ENCODE measurements around the gene ADAMTS17.

The ADAMTS17 gene

DNA sequence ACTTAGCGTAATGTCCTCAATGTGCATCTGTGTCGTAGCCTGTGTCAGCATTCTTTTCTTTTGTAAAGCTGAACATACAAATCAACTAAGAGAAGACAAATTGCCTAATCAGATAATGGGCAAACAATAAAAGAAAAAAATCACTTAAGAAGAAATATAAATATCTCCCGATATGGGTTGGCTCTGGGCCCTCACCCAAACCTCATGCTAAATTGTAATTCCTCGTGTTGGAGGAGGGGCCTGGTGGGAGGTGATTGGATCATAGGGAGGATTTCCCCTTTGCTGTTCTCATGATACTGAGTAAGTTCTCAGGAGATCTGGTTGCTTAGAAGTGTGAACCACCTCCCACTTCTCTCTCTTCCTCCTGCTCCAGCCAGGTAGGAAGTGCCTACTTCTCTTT is 323.6 kb downstream of the ADAMTS17 start:
- no peak for DNase-seq (ENCODE audit: low spot score)
- TF ChIP-seq, protein P1, sequence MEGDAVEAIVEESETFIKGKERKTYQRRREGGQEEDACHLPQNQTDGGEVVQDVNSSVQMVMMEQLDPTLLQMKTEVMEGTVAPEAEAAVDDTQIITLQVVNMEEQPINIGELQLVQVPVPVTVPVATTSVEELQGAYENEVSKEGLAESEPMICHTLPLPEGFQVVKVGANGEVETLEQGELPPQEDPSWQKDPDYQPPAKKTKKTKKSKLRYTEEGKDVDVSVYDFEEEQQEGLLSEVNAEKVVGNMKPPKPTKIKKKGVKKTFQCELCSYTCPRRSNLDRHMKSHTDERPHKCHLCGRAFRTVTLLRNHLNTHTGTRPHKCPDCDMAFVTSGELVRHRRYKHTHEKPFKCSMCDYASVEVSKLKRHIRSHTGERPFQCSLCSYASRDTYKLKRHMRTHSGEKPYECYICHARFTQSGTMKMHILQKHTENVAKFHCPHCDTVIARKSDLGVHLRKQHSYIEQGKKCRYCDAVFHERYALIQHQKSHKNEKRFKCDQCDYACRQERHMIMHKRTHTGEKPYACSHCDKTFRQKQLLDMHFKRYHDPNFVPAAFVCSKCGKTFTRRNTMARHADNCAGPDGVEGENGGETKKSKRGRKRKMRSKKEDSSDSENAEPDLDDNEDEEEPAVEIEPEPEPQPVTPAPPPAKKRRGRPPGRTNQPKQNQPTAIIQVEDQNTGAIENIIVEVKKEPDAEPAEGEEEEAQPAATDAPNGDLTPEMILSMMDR (IDR thresholded peaks at IDR 0.05; ENCODE audit: extremely low read depth, missing control alignments), result no peak

DNA sequence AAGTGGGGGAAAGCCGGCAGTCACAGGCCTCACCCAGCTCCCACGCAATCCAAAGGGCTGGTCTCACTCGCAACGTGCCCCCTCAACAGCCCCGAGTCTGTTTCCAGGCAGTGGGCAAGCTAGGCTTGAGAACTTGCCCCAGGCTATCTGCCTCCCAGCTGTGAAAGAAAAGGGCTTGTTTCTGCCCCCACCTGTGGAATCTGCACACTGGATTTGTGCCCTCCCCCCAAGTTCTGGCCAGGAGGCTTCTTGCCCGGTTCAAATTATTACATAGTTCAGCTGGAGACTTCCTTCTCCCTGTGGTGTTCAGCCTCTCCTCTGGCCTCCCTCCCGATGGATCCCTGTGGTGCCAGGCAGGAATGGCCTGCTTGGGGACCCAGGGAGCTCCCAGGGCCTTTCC is 324.6 kb downstream of the ADAMTS17 start:
- no peak for DNase-seq (ENCODE audit: low spot score)
- TF ChIP-seq, protein P1 (IDR thresholded peaks at IDR 0.05; ENCODE audit: extremely low read depth, missing control alignments), result no peak

DNA sequence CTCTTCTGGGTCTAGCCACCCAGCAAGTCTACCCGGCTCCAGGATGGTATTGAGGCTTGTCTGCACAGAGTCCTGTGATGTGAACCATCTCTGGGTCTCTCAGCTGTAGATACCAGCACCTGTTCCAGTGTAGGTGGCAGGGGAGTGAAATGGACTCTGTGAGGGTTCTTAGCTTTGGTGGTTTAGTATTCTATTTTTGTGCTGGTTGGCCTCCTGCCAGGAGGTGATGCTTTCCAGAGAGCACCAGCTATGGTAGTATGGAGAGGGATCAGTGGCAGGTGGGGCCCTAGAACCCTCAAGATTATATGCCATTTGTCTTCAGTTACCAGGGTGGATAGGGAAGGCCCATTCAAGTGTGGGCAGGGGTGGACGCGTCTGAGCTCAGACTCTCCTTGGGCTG is 325.1 kb downstream of the ADAMTS17 start:
- TF ChIP-seq, protein P1 (IDR thresholded peaks at IDR 0.05; ENCODE audit: extremely low read depth, missing control alignments), result no peak
- no peak for DNase-seq (ENCODE audit: low spot score)

DNA sequence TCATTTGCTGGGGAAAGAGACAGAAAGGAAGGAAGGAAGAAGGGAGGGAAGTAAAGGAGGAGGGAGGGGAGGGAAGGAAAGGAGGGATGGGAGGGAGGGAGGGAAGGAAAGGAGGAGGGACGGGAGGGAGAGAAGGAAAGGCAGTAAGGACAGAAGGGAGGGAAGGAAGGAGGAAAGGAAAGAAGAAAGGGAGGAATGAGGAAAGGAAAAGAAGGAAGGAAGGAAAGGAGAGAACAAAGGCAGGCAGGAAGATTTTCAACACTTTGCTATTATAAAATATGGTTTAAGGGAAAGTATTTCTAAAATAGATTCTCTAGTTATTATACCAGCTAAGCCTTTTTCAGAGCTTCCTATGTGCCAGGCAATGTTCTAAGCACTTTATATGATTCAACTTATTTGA is 330.5 kb downstream of the ADAMTS17 start:
- no peak for DNase-seq (ENCODE audit: low spot score)
- TF ChIP-seq, protein P1 (IDR thresholded peaks at IDR 0.05; ENCODE audit: extremely low read depth, missing control alignments), result no peak

DNA sequence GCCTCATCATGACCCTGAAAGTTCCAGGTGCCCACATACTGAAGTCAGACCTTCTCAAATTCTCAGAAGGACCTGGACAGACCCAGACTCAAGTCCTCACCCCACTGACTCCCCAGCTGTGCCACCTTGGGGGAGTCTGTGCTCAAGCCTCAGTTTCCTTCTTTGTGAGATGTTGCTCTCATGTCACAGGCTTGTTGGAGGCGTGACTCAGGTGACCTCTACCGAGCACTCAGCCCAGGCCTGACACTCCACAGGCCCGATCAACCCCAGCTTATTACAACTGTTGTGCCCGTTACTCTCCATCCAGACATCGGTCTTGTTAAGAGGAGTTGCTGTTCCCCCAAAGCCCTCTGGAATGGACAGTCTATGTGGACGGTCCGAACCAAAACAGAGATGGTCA is 332.4 kb downstream of the ADAMTS17 start:
- TF ChIP-seq, protein P1 (IDR thresholded peaks at IDR 0.05; ENCODE audit: extremely low read depth, missing control alignments), result no peak
- DNase-seq (ENCODE audit: low spot score), result no peak

DNA sequence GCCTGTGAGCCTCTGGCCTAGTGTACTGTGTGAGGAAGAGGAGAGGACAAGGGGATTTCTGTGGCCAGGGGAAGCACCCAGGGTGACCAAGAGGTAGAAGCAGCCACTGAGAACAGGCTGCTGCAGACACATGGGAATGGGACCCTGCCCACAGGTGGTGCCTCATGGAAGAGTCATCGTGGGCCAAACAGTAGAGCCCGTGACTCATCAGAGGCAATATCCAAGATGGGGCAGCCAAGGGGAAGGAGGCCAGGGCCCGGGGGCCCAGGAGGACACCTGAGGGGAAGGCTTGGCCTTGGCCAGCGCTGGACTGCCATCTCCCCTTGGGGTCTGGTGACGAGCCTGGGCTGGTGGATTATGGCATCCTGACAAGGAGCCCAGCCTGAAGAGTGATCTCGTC is 333.5 kb downstream of the ADAMTS17 start:
- no peak for DNase-seq (ENCODE audit: low spot score)
- TF ChIP-seq, protein P1 (IDR thresholded peaks at IDR 0.05; ENCODE audit: extremely low read depth, missing control alignments), result no peak

DNA sequence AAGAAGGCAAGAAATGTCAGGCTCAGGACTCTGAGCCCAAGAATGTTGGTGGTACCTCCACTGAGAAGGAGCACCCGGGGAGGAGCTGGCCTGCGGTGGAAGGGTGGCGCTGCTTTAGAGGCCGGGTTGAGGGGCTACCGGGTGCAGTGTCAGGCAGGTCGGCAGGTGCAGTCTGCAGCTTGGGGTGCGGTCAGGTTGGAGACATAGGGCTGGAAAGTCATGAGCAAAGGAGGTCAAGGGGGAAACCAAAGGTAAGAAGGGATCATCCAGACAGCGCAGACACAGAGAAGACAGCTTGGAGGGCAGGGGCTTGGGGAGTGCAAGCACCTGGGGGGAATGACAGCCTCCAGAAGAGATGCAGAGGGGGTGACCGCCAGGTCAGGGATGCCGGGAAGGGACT is 334.2 kb downstream of the ADAMTS17 start:
- TF ChIP-seq, protein P1 (IDR thresholded peaks at IDR 0.05; ENCODE audit: extremely low read depth, missing control alignments), result no peak
- no peak for DNase-seq (ENCODE audit: low spot score)
